GM19467 (cell line): ENCODE measurements around the gene TOP1.
"Not testable (repeated sequence)": the region's sequence is repeated elsewhere in the genome, so short reads cannot be mapped to it uniquely, and the experiment has no call there.

ENCODE experiments used
- ATAC-seq: cut with Tn5 transposase; IDR thresholded peaks from one replicate; pipeline ENCODE4 v1.9.1; 2021; ENCODE audit warnings: mild to moderate bottlenecking, moderate library complexity; ENCODE audit not compliant: unreplicated experiment

The TOP1 gene

DNA sequence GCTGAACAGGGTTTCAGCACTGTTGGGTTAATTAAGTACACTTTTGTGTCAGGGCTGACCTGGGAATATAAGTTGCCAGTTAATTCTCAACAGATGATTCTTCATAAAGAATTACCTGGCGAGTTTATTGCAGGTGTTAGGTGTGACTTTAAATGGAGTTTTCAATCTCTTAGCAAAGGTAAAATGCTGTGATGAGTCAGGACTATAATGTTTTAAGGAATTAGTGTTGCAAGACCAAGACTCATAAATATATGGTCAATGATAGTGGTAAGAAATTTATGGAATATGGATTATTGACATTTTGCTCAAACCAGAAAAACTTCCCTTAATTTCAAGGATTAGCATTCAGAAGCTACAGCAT, 58.7 kb downstream of the TOP1 start:
- ATAC-seq: no peak

DNA sequence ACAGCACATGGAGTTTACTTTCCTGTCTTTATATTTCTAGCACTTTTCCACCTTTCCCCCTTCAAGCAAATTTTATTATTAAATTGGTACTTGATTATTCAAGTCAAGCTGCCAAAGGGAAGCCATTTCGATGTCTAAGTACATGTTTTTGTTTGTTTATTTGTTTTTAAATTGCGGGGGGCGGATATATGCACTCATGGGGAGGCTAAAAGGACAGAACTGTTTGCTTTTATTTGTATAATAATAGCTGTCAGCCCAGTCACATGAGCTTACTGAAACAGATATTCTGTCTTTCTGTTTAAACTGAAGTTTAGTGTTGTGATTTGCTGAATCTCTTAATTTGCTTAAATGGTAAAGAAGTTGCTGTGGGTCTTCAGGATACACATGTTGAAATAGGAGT, 59.2 kb downstream of the TOP1 start:
- no peak for ATAC-seq

DNA sequence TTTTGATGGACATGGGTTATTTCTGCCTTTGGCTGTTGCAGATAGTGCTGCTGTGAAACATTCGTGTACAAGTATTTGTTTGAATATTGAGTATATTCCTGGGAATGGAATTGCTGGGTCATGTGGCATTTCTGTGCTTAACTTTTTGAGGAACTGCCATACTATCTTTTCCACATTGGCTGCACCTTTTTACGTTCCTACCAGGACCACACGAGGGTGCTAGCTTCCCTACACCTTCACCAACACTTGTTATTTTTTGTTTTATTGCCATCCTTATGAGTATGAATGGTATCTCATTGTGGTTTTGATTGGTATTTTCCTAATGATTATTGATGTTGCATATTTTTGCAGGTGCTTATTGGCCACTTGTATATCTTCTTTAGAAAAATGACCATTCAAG, 60.9 kb downstream of the TOP1 start:
- no peak for ATAC-seq

DNA sequence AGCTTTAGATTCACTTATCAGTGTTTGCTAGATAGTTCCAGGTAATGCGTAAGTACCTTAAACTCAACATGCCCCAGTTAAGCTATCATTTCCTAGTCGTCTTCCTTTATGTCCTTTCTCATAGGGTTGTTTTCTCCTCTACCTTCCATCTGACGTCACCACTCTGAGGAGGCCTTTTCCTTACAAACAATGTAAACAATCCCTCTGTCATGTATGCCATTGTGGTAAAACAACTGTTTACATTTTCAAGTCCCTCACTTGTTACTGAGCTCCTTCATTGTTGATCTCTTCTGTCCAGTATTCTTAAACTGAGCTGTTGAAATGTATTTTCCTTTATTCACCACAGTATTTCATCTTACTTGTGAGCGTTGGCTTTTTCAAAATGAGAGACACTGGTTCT, 63.3 kb downstream of the TOP1 start:
- ATAC-seq: no peak

DNA sequence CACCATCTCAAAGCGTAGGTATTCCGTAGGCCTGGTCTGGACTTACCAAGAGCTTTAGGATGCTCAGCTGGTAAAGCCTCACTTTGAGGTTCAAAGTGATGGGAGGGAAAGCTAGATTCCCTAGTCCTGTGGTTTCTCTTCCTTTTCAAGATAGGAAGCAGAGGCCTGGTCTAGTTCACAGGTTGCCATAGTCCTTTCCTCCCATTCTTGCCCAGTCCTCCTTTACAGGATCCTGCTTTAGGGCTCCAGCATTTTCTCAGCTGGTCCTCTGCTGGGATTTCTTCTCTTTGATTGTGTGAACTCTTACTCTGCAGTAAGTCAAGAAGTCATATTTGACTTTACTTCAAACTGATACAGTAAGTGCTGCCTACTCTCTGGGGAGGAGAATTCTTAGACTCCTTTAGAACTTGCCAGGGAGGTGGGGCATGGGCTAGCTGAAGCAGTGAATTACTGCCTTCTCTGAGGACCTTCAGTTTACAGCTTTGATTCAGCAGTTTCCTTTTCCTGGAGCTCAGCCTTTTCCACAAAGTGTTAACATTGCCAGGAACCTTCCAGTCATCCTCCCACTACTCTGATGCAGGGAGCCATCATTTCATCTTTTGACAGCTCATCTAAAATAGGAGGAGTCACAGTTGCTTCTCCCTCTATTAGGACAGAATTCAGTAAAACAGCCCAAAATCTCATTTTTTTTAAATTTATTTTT, 65.9 kb downstream of the TOP1 start:
- ATAC-seq: no peak

DNA sequence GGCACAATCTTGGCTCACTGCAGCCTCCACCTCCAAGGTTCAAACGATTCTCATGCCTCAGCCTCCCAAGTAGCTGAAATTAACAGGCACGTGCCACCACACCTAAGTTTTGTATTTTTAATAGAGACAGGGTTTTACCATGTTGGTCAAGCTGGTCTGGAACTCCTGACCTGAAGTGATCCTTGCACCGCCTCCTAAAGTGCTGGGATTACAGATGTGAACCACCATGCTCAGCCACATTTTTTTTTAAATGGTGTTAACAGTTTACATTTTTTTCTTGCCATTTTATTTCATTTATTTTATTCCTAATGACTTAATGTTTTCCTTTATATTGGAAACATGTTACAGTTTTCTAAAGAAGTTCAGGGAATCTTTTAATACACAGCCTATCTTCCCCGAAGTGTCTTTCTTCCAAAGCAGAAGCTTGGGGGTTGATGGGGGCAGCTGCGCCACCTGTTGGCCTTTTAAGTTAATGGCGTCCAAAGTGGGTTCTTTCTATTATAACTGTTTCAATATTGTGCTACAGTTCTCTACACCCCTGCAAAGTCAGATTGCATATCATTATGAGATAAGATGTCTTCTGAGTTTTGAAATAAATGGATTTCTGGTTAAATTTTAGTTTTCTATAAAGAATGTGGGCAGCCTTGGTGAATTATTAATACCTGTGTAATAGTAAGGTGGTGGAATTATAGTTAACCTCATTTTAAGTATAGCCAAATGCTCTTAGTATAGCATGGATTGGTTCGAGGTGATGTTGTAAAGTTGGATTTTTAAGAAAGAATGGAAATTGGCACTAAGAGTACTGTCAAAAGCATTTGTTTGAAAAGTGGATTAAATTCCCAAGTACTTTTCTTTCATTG, 66.7 kb downstream of the TOP1 start:
- ATAC-seq: no peak

DNA sequence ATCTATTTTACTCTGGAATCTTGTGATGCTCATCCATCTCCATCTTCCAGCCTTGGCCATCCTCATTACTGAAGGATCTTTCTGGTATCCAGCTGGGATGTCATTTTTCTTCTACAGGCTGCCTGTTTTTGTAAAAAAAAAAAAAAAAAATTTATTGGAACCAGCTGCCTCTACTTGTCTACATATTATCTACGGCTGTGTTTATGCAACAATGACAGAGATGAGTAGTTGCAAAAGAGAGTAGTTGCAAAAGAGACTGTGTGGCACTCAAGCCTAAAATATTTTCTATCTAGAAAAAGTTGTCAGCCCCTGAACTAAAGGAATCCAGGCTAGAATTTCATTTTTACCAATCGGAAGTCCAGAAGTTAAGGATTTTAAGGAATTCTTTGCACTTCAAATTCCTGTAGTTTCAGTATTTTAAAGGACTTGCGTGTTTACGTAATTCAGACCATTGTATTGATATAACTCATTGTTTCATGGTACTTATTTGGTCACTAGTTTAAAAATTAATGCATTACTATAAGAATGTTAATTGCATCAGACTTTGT, 70.2 kb downstream of the TOP1 start:
- no peak for ATAC-seq

DNA sequence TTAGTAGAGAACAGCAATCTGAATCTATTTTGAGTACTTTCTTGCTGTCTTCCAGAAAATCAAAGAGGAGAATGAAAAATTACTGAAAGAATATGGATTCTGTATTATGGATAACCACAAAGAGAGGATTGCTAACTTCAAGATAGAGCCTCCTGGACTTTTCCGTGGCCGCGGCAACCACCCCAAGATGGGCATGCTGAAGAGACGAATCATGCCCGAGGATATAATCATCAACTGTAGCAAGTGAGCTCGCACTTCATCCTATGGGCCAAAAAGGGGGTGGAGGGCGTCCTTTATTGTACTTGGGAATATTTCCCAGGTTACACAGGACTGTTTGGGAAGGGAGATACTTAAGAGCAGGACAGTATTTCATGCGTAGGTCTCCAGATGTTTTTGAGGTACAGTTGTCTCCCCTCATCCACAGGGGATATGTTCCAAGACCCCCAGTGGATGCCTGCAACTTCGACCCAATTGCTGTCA, 71.4 kb downstream of the TOP1 start:
- ATAC-seq: no peak

DNA sequence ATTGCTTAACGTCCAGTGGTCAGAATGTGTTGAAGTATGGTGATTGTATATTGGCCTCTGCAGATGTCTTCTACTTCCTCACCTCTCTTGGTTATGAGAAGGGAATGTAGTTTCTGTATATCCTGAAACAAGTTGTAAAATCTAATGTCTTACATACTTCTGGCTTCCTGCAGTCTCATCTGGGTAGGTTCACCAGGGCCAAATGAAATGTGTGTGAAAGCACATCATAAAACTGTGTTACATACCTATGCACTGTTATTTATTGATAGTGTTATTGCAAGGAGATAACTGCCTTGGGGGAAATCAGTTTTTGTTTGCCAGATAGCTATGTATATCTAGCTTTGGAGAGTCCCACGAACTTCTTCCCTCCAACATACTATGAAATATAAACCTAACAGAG, 73.0 kb downstream of the TOP1 start:
- no peak for ATAC-seq

DNA sequence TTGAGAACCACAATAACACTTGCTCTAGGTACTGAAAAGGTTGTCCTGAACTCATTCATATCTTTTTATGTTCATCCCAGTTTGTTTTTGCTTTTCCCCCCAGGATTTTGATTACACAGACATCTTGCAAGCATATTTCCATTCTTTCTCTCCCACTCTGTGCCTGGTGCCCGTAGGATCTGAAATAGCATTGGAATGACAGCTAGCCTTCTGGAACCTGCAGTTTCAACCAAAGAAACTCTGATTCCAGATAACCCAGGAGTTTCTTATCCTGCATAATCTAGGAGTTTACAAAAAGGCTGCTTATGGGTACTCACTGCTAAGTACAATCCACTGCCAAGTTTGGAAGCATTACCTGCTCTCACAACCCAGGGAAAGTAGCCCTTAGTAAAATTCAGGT, 79.9 kb downstream of the TOP1 start:
- ATAC-seq: no peak

DNA sequence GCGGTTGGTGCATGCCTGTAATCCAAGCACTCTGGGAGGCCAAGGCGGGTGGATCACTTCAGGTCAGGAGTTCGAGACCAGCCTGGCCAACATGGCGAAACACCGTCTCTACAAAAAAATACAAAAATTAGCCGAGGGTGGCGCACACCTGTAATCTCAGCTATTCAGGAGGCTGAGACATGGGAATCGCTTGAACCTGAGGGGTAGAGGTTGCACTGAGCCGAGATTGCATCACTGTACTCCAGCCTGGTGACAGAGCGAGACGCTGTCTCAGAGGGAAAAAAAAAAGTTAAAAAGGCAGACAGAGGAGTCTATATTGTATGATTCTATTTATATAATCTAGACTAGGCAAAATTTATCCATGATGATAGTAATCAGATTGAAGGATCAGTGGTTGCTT, 81.4 kb downstream of the TOP1 start:
- ATAC-seq: no peak

DNA sequence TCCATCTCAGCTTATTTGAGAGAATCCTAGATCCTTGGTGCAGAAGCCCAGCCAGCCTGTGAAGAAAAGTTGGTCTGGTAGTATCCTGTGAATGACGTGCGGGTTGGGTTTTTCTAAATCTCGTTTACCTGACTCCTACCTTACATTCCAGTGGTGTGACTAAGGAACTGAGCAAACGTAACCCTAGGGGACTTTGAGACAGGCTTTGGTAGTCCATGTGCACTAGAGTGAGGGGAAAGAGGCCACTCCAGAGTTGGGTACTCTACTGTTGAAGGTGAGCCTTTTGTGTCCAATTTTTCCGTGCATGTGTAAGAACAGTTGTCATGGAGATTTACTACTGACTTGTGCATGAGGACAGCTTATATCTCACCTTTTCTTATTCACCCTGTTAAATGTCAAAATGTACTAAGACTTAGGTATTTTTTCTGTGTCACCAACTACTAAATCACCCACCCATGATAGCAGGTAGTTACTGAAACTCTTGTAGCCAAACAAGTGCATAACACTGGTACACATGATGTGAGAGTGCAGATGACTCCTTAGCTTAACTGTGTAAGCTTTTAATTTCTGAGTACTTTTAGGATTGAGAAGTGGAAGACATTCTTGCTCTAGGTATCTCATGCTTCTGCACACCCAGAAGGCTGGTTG, 82.4 kb downstream of the TOP1 start:
- ATAC-seq: no peak

DNA sequence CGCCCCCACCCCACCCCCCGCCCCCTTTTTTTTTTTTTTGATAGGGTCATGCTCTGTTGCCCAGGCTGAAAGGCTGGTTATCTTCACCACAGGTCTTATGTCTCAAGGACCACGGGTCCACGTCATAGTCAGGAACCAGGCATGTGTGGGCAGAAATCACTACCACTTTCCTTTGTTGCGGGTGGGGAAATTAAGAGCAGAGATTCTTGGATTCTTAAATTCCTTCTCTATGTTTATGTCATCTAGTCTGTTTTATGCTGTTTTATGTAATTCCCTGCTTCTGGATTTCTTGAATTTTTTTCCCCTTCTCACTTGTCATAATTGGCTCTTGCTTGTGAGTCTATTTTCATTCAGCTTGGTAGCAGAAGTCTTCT, 82.9 kb downstream of the TOP1 start:
- ATAC-seq: no peak

DNA sequence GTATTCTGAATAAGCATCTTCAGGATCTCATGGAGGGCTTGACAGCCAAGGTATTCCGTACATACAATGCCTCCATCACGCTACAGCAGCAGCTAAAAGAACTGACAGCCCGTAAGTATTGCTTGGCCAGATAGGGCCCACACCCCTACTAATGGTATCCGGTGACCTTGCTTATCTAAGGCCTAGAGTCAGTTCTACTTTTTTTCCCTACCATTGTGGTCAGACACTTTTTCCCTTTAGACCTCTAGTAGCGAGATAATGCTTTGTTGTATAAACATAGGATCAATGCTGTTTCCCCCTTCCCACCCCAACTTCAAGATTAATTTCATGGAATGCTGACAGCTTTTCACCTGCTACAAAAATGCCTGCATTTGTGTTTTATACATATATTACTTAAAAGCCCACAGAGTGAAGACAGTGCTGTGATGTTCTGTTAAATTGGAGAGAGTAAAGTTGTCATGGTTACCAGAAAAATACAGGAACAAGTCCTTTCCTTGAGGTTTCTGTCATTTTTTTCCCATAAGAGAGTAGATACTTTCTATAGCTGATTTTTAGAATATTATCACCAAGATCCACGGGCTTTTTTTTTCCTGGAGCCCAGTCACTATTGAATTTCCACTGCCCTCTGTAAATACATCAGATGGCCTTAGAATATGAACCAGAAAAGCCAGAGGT, 87.8 kb downstream of the TOP1 start:
- no peak for ATAC-seq

DNA sequence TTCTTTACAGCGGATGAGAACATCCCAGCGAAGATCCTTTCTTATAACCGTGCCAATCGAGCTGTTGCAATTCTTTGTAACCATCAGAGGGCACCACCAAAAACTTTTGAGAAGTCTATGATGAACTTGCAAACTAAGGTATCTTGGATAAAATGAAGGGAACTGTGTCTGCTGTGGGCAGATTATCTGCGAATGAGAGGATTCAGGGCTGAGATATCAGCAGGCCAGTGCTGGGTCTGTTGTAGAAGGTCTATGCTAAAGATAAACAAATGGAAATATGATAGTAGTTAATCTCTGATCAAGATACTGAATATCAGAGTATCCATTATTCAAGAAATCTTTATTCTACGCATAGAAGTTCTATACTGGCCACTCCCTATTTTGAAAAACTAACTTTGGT, 89.5 kb downstream of the TOP1 start:
- ATAC-seq: not testable (repeated sequence)

DNA sequence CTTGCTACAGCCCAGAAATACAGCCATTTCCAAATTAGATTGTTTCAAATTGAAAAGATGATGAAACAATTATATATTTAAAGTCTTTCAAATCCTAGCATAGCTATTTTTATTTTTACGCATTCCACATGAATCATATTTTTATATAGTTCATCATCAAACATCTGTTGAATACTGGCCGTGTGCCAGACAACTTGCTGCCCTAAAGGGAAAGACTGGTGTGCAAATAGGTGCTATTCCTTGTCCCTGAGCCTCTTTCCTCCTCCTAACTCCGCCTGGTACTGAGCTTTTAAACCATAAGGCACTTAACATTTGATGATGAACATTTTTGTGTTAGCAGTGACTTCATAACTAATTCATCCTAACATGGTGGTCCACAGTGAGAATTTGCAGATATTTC, 90.0 kb downstream of the TOP1 start:
- ATAC-seq: no peak

DNA sequence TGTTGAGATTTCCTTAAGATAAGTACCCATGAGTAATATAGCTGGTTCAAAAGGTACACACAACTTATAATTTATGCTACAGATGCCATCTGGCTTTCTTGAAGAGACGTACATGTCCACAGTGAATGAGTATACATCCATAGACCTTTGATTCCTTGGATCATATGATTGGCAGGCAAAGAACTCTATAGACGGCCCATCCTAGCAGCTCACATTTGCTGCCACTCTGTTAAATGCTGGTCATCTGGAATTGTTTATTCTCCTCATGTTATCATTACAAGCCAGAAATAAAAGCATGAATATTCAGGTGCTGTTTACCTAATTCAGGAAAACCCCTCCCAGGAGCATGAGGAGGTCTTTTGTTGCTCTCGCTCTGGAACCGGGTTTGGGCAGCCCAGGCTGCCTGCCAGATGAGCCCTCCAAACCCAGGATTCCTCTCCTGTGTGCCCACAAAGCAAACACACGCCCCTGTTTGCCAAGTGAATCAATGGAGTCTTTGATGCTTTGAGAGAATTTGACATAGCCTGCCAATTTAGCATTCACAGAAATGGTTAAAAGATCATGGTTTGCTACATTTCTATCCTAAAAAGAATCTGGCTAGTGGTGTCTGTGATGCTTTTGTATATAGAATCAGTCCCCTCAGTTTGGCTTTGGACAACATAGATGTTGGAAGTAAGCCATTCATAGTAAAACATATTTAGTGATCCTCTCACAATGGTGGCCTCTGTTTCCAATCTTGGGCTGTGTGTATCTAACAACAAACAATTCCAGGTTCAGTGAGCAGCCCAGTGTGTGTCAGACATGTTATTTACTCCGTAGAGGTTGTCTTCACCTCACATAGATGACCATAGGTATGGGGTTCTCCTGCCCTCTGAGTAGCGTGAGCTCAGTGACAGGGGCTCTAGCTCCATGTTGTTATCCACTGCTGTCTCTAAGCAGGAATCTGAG, 91.3 kb downstream of the TOP1 start:
- ATAC-seq: no peak

DNA sequence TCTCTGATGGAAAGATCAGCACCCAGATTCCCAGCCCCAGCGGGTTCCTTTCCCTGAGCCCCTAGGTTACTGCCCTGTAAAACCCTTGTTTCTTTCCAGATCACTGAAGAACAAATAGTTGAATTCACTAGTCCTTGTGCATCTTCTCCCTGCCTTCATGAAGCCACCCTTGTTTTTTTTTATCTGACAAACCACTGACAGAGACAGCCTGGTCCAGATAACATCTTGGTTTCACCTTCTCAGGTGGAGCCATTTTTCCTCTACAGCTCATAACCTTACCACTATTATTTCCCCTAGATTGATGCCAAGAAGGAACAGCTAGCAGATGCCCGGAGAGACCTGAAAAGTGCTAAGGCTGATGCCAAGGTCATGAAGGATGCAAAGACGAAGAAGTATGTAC, 92.8 kb downstream of the TOP1 start:
- ATAC-seq: no peak

DNA sequence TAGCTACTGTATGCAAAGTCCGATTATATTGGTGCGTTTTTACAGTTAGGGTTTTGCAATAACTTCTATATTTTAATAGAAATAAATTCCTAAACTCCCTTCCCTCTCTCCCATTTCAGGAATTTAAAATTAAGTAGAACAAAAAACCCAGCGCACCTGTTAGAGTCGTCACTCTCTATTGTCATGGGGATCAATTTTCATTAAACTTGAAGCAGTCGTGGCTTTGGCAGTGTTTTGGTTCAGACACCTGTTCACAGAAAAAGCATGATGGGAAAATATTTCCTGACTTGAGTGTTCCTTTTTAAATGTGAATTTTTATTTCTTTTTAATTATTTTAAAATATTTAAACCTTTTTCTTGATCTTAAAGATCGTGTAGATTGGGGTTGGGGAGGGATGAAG, 95.0 kb downstream of the TOP1 start:
- ATAC-seq: no peak

DNA sequence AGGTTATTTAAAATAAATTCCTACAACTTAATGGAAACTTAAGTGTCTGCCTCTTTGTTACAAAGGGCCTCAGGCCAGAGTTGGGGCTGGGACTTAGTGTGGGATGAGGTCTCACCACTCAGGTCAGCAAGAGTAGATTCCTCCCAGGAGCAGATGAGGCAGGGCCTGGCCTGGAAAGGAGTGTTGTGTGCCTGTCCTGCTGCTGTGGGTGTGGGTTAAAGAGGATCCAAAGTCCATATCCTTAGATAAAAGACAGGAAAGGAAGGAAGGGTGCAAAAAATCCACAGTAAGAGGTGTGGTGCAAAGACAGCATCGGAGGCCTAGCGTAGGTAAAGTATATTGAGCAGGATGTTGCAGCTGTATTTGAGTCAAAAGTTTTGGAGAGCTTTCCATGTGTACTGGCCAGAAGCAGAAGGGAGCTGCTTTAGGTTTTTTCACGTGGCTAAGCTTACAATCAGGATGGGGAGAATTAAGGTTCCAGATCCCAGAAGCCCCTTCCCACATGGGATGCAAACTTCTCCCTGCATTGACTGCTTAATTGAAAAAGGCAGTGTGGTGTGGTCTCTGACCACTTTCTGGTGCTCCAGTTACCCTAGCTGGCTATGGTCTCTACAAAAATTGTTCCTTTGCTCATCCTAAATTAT, 96.0 kb downstream of the TOP1 start:
- ATAC-seq: no peak
